Measurements from ENCODE around the gene HAGHL. TPM values are rescaled to one million over a fixed set of nuclear protein-coding genes. Genes with fewer than 3 reads are reported as not detected.

HAGHL gene
- total and polyA plus RNA-seq, 3 donors from 2014 or later, result 7.2 to 13.7 (median 9.9) TPM

GRCh38 chr16:743794-744500 is 17.0 kb downstream of the HAGHL start:
- Histone ChIP-seq H3K9me3 (no peaks in the 10 kb centered on the region), H3K4me1 (peaks cover 14% of the 10 kb centered on the region), H3K27me3 (no peaks in the 10 kb centered on the region), H3K27ac (no peak overlapping the region), H3K36me3 (ENCODE audit: low read depth, missing control alignments) (no peaks in the 10 kb centered on the region), H3K4me3 (no peak overlapping the region)
- no peak for DNase-seq
- WGBS, 2 donors, result 83 to 84% methylated on average over 3 to 21 of the region's 21 CpGs
- TF ChIP-seq, protein P1, sequence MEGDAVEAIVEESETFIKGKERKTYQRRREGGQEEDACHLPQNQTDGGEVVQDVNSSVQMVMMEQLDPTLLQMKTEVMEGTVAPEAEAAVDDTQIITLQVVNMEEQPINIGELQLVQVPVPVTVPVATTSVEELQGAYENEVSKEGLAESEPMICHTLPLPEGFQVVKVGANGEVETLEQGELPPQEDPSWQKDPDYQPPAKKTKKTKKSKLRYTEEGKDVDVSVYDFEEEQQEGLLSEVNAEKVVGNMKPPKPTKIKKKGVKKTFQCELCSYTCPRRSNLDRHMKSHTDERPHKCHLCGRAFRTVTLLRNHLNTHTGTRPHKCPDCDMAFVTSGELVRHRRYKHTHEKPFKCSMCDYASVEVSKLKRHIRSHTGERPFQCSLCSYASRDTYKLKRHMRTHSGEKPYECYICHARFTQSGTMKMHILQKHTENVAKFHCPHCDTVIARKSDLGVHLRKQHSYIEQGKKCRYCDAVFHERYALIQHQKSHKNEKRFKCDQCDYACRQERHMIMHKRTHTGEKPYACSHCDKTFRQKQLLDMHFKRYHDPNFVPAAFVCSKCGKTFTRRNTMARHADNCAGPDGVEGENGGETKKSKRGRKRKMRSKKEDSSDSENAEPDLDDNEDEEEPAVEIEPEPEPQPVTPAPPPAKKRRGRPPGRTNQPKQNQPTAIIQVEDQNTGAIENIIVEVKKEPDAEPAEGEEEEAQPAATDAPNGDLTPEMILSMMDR (IDR thresholded peaks at IDR 0.05), result peak in 1 of 3 experiments; percentile 6
- TF ChIP-seq POLR2A (IDR thresholded peaks at IDR 0.05), result no peak
- intact Hi-C loops (cut with DNase I; ENCODE audit: low total_unique reads), result no loop called here

DNA sequence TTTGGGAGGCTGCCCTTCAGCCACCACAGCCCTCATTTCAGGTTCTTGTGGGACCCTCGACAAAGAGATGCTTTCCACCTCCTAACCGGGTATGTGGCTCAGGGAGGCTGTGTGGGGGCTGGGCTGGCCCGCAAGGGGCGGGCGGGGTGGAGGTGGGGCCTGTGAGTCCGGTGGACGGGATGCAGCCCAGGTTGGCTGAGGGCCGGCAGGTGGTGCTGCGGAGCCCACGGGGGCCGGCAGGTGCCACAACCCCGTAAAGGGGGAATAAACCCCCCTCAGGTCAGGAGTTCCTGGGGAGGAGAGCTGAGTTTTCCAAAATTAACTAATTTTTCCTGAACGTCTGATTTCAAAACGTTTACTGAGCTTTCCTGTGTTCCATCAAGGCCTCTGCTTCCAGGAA is 18.8 kb downstream of the HAGHL start:
- Histone ChIP-seq H3K36me3 (ENCODE audit: low read depth, missing control alignments) (no peaks in the 10 kb centered on the region), H3K9me3 (no peaks in the 10 kb centered on the region), H3K4me1 (peaks cover 5% of the 10 kb centered on the region), H3K27ac (no peak overlapping the region), H3K4me3 (no peak overlapping the region), H3K27me3 (no peaks in the 10 kb centered on the region)
- intact Hi-C loops (cut with DNase I; ENCODE audit: low total_unique reads), result no loop called here
- TF ChIP-seq POLR2A (IDR thresholded peaks at IDR 0.05), result no peak
- TF ChIP-seq, protein P1 (IDR thresholded peaks at IDR 0.05), result no peak
- WGBS, 2 donors, result 28 to 31% methylated on average over 4 to 14 of the region's 14 CpGs
- no peak for DNase-seq

GRCh38 chr16:746637-747036 is 19.7 kb downstream of the HAGHL start:
- WGBS, 2 donors, result 74 to 78% methylated on average over 3 to 13 of the region's 13 CpGs
- no peak for TF ChIP-seq POLR2A (IDR thresholded peaks at IDR 0.05)
- TF ChIP-seq, protein P1 (IDR thresholded peaks at IDR 0.05), result no peak
- no peak overlapping the region for H3K27ac ChIP-seq
- H3K4me1 ChIP-seq, result no peaks in the 10 kb centered on the region
- no peaks in the 10 kb centered on the region for H3K9me3 ChIP-seq
- H3K36me3 ChIP-seq (ENCODE audit: low read depth, missing control alignments), result no peaks in the 10 kb centered on the region
- no peak overlapping the region for H3K4me3 ChIP-seq
- intact Hi-C loops (cut with DNase I; ENCODE audit: low total_unique reads), result no loop called here
- DNase-seq, result no peak
- H3K27me3 ChIP-seq, result no peaks in the 10 kb centered on the region

- 80 to 83% methylated on average over 35 to 38 of the region's 39 CpGs for WGBS, 2 donors
- Histone ChIP-seq H3K9me3 (no peaks in the 10 kb centered on the region), H3K27me3 (no peaks in the 10 kb centered on the region), H3K27ac (no peak overlapping the region), H3K4me3 (no peak overlapping the region), H3K36me3 (ENCODE audit: low read depth, missing control alignments) (no peaks in the 10 kb centered on the region), H3K4me1 (no peaks in the 10 kb centered on the region)
- TF ChIP-seq POLR2A (IDR thresholded peaks at IDR 0.05), result no peak
- TF ChIP-seq, protein P1 (IDR thresholded peaks at IDR 0.05), result no peak
- no peak for DNase-seq
- intact Hi-C loops (cut with DNase I; ENCODE audit: low total_unique reads), result no loop called here
Observed at GRCh38 chr16:747978-748746, 21.3 kb downstream of the HAGHL start.
